Stimulated activated CD4-positive, alpha-beta T cell treated with anti-CD3 and anti-CD28 coated beads, TNF-alpha, amount 100 ng/mL, for 4 hours (primary cell): Measurements from ENCODE around the gene ARHGEF26.

Source experiments
- DNase-seq, 3 experiments: peaks; one replicate each; pipeline ENCODE4 v3.0.0-alpha.2; 2020; ENCODE audit warnings: low read depth in 3 of 3

ARHGEF26 gene

GRCh38 chr3:154152741-154153140 lies 31.6 kb downstream of the ARHGEF26 start:
- no peak for DNase-seq

GRCh38 chr3:154156530-154156929 lies 35.3 kb downstream of the ARHGEF26 start:
- DNase-seq = no peak

GRCh38 chr3:154161806-154162205 lies 40.6 kb downstream of the ARHGEF26 start:
- no peak for DNase-seq

- no peak for DNase-seq
Observed at GRCh38 chr3:154164387-154164786, 43.2 kb downstream of the ARHGEF26 start.

- no peak for DNase-seq
Observed at GRCh38 chr3:154168998-154169795, 48.0 kb downstream of the ARHGEF26 start.

- no peak for DNase-seq
Observed at GRCh38 chr3:154169796-154170110, 48.6 kb downstream of the ARHGEF26 start.

- DNase-seq = no peak
Observed at GRCh38 chr3:154170300-154170699, 49.1 kb downstream of the ARHGEF26 start.

GRCh38 chr3:154175041-154175440 lies 53.9 kb downstream of the ARHGEF26 start:
- DNase-seq = no peak

- no peak for DNase-seq
Observed at GRCh38 chr3:154176036-154176435, 54.8 kb downstream of the ARHGEF26 start.

GRCh38 chr3:154177406-154177805 lies 56.2 kb downstream of the ARHGEF26 start:
- no peak for DNase-seq

GRCh38 chr3:154178172-154178571 lies 57.0 kb downstream of the ARHGEF26 start:
- no peak for DNase-seq

- no peak for DNase-seq
Observed at GRCh38 chr3:154180836-154181691, 59.9 kb downstream of the ARHGEF26 start.

GRCh38 chr3:154182322-154182922 lies 61.2 kb downstream of the ARHGEF26 start:
- no peak for DNase-seq

- DNase-seq = no peak
Observed at GRCh38 chr3:154182975-154183374, 61.8 kb downstream of the ARHGEF26 start.

GRCh38 chr3:154184582-154184981 lies 63.4 kb downstream of the ARHGEF26 start:
- no peak for DNase-seq

- DNase-seq = no peak
Observed at GRCh38 chr3:154188437-154188836, 67.2 kb downstream of the ARHGEF26 start.

GRCh38 chr3:154188846-154189245 lies 67.7 kb downstream of the ARHGEF26 start:
- no peak for DNase-seq

GRCh38 chr3:154191520-154191919 lies 70.3 kb downstream of the ARHGEF26 start:
- no peak for DNase-seq

GRCh38 chr3:154192225-154192624 lies 71.0 kb downstream of the ARHGEF26 start:
- no peak for DNase-seq

GRCh38 chr3:154193000-154193615 lies 71.9 kb downstream of the ARHGEF26 start:
- DNase-seq = no peak

GRCh38 chr3:154194877-154195276 lies 73.7 kb downstream of the ARHGEF26 start:
- DNase-seq = no peak
